GM19372 (cell line): Measurements from ENCODE around the gene RRBP1.
A peak's percentile ranks its signal among the peaks of the same experiment; 100 is the strongest.

ENCODE experiments used
- ATAC-seq: cut with Tn5 transposase; IDR thresholded peaks from one replicate; pipeline ENCODE4 v1.9.1; 2021; ENCODE audit warnings: mild to moderate bottlenecking, low read depth, moderate library complexity; ENCODE audit not compliant: unreplicated experiment

Gene RRBP1, protein sequence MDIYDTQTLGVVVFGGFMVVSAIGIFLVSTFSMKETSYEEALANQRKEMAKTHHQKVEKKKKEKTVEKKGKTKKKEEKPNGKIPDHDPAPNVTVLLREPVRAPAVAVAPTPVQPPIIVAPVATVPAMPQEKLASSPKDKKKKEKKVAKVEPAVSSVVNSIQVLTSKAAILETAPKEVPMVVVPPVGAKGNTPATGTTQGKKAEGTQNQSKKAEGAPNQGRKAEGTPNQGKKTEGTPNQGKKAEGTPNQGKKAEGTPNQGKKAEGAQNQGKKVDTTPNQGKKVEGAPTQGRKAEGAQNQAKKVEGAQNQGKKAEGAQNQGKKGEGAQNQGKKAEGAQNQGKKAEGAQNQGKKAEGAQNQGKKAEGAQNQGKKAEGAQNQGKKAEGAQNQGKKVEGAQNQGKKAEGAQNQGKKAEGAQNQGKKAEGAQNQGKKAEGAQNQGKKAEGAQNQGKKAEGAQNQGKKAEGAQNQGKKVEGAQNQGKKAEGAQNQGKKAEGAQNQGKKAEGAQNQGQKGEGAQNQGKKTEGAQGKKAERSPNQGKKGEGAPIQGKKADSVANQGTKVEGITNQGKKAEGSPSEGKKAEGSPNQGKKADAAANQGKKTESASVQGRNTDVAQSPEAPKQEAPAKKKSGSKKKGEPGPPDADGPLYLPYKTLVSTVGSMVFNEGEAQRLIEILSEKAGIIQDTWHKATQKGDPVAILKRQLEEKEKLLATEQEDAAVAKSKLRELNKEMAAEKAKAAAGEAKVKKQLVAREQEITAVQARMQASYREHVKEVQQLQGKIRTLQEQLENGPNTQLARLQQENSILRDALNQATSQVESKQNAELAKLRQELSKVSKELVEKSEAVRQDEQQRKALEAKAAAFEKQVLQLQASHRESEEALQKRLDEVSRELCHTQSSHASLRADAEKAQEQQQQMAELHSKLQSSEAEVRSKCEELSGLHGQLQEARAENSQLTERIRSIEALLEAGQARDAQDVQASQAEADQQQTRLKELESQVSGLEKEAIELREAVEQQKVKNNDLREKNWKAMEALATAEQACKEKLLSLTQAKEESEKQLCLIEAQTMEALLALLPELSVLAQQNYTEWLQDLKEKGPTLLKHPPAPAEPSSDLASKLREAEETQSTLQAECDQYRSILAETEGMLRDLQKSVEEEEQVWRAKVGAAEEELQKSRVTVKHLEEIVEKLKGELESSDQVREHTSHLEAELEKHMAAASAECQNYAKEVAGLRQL (N-terminal part only)

DNA sequence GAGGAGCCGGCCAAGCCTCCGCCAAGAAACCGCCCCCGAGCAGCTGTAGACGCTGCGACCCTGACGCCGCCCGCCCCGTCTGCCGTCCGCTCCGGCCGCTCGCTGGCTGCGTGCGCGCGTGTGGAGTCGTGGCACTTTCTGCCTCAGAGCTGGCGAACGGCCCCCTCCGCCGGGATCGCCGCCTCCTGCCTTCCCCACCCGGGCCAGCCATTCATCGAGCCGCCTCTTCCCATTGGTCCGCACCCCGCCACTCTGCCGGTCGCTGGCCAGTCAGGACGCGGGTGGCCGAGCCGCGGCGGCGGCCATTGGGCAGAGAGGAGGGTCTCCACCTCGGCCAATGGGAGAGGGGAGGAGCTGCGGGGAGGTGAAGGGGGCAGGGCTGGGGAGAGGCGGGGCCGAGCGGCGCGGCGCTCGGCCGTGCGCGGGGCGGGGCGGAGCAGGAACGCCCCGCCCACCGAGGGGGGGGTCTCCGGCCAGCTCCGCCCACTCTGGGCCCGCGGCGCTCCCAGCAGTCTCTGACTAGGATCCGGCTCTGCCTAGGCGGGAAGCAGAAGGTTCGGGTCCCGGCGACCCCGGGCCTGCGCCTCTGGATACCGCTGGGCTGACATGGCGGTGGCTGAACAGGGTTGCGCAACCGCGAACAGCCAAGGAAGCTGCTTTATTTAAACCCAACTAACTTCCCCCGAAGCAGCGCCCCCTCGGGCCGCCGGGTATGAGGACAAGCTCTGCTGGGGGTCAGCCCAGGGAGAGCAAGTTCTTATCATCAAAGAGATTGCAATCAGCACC is at the start of gene RRBP1:
Gene RRBP1 (minus strand): TSS at position 140 of the 786 bp plus-strand sequence. CDS start 21,735 bp downstream, outside the sequence.
- peak; percentile 83 for ATAC-seq

DNA sequence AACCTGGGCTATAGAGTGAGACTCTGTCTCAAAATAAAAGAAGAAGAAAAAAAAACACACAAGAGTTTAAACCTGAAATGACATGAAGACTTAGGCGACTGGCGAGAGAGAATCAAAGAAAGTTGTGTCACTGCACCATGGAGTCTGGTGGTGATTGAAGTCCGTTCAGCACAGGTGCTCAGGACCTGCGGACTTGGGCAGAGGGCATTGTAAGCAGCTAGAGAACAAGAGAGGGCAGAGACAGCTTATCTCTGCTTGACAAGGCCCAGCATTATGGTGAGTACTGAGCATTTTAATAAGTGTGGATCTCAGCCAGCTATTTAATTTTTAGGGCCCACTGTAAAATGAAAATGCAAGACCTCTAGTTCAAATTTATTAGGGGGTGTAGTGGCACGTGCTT is 49.2 kb upstream of the RRBP1 start:
- ATAC-seq: no peak

DNA sequence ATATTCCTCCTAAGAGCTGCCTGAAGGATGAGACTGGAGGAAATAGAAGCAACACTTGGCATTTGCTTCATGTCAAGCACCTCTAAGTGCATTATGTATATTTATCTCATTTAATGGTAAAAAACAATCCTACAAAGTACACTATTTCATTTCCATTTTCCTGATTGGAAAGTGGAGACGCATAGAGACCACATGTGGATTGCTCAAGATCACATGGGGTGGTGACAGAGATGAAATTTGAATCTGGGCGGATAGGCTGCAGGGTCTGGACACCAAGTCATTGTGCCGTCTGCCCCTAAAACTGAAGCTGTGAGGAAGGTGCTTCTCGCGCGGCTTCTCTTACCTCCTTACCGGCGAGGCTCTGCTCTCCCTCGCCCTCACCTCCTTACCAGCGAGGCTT is 48.0 kb upstream of the RRBP1 start:
- no peak for ATAC-seq

DNA sequence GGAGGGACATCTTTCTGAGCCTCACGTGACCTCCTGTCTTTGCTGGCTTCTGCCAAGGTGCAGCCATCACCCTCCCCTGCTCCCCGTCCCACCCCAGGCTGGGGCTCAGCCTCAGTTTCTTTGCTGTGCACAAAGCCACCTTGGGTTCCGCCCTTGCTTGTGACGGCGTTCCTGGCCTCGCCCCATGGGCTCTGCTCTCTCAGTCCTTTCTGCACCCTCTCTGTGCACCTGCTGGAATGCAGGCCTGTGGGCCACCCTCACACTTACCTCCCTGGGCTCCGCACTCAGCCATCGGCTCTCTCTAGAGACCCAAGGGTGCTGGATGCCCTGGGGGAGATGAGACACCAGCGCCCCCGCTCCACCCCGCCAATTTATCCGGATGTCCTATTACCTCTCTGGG is 46.0 kb upstream of the RRBP1 start:
- no peak for ATAC-seq

DNA sequence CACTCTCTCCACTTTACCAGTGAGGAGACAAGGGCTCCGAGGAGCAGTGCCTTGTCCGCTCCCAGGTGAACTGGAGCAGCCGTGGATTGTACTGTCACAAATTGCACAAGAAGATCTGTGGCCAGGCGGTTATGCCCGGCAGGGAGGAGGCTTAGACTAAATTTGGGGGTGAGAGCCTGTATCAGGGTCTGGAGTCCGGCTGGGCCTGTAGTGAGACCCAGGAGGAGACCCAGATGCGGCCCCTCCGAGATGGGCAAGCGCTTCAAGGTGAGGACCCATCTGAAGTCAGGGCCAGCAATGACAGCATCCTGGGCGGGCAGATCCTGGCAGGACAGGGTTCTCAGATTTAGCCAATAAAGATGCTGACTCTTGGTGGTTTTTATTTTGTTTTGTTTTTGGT is 45.3 kb upstream of the RRBP1 start:
- no peak for ATAC-seq

DNA sequence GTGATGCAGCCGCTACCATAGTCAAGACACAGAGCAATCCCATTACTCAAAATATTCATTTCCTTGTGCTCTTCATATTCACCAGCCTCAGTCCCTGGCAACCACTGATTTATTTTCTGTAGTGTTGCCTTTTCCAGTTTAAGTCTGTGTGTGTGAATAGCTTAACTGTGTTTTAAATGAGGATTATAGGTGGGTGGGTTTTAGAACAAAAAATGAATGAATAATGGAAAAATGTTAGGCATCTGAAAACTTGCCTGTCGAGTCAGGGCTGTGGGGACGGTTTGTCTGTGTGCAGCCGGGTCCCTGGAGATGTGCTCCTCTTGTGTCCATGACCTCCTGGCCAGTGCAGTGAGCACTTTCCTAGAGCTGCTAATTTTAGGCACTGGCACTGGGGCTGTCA is 44.9 kb upstream of the RRBP1 start:
- no peak for ATAC-seq

DNA sequence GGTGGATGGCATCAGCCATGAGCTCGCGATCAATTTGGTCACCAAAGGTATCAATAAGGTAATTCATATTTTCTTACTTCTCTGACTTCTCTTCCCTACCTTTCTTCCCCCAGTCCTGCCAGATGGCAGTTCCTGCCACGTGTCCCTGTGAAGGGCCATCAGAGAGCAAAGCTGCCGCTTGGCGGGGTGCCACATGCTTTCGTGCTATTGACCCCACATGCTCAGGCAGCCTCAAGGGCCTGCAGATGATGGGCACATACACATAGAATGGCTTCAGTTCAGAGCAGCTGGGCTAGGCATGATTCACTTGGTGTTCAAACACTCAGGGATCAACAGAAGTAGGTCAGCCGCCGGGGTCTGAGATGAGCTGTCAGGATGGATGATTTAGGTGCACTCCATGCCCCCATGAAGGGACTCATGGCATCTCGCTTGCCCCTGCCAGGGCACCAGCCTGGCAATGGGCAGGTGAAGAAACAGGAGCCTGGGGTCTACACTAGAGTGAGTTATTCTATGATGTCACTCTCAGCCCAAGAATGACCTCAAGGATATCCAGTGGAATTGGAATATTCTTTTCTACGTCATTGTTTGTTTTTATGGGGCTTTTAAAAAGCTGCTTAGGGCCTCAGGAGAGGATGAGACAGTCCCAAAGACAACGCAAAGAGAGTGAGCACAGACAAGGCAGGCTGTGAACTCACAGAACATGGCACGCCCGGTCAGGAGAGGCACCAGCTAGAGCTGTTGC is 43.2 kb upstream of the RRBP1 start:
- ATAC-seq: no peak

DNA sequence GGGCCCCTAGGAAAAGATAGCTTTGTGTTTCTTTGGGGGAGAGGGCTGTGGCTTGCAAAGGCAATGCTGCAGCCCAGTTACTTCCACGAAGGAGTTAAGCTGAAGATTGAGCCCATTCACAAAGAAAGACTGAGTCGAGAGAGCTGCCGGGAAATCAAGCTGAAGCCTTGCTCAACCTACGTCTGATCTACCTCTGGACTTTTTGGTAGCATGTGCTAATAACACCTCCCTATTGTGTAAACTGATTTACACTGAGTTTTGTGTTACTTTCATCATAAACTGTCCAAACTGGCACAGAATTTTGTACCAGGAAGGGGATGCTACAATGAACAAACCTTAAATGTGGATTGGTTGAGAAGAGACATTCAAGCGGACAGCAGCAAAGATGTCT is 41.3 kb upstream of the RRBP1 start:
- no peak for ATAC-seq

DNA sequence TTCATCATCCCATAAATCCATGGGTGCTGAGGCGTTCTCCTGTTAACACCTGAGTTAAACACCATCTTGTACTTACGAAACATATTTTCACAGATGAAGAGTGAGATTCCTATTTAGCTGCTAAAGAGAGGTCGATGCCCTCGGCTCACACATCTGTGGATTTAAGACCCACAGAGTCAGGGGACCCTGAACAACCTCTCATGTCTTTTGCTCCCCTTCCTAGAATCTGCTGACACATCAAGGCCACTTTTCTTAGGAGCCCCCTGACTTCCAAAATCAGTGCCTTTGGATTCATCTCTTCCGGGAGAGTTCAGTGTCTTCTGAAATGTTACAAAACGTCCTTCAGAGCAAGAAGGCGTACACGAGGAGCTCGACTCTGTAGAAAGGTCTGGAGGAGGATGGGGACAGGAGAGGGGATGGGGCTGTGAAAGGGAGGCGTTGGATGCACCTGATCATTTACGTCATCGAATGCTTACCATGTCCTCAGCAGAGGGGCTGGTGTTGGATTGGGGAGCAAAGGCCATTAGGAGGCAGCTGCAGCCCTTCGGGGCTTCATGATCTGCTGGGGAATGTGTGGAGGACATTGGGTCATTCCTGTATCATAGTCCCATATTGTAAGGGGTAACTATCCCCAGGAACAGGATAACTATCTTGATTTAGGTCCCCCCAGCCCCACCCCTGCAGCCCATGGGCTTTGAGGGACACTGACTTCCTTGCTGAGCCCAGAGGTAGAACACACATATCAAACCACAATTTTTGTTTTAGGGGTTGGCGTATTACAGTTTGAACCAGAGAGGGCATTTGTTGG is 40.7 kb upstream of the RRBP1 start:
- ATAC-seq: no peak

DNA sequence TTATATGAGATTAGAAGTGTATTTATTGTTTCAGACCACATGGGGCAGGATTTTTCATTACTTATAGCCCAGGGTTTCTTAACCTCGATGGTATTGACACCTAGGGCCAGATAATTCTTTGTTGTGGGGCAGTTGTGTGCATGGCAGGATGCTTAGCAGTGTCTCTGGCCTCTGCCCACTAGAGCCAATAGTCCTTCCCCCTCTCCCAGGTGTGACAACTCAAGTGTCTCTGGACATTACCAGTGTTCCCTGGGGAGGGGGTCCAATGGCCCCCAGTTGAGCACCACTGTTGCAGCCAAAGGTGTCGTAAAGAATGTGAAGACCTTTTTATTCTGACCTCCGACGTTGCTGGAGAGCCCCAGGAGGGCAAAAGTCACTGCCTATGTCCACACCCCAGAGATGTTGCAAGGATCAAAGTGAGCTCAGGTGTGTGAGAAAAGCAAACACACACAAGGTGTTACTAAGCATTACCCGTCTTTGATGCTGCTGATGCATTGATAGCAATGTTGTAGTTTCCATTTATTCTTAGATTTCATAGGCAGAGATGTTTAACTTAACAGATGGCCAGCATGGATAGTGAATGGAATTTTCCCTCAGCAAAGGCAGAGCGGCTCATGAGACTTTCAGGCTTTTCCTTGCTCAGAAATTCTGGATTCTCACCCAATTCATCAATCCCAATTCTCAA is 39.9 kb upstream of the RRBP1 start:
- ATAC-seq: no peak

DNA sequence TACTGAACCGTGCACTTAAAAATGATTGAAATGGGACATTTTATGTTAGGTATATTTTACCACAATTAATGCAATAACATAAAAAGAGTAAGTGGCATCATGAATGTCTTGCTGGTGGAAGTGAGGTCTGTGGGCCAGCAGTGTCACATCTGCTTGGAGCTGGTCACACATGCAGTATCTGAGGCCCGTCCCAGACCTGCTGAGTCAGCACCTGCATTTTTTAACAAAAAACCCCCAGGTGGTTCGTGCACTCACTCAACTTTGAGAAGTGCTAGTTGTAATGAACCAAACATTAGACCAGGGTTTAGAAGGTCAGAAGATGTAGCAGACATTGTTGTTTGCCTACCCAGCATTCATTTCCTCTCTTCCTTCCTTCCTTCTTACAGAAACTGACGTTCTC is 38.7 kb upstream of the RRBP1 start:
- no peak for ATAC-seq

DNA sequence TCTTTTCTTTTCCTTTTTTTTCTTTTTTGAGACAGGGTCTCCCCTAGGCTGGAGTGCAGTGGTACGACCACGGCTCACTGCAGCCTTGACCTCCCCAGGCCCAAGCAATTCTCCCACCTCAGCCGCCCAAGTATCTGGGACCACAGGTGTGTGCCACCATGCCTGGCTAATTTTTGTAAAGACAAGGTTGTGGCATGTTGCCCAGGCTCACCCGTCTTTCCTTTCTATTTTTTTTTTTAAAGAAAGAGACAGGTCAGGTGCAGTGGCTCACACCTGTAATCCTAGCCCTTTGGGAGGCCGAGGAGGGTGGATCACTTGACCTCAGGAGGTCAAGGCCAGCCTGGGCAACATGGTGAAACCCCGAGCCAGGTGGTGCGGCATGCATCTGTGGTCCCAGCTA is 34.3 kb upstream of the RRBP1 start:
- no peak for ATAC-seq

DNA sequence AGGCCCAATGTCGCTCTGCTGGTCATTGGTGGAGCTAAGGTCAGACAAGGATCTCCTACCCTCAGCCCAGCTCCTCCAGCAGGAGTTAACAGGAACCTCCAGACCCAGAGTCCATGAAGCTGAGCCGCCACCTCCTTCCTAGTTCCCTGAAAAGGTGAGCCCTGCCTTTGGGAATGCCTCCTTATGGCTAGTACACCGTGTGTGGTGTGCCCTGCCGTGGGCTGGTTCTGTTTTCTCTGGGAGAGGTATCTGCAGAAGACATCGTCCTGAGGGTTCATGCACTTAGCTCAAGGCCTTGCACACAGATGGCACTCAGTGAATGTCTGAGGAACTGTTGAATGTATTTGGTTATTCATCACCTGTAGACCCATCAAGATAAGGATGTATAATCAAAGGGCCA is 33.0 kb upstream of the RRBP1 start:
- ATAC-seq: no peak

DNA sequence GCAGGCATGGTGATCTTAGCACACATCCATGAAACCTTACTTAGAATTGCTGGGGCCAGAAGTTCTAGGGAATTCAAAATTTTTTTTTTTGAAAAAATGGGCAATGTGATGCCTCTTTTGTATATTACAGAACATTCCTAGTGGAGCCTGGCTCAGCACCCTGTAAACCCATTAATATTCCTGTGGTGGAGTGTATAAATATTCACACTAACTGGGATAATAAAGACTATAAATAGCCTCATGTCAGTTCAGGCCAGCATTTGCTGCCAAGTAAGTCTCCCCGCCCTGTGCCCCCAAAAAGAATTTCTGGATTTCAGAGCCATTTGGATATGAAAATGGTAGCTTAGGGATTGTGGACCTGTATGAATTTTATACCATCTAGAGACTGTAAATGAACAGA is 32.6 kb upstream of the RRBP1 start:
- no peak for ATAC-seq

DNA sequence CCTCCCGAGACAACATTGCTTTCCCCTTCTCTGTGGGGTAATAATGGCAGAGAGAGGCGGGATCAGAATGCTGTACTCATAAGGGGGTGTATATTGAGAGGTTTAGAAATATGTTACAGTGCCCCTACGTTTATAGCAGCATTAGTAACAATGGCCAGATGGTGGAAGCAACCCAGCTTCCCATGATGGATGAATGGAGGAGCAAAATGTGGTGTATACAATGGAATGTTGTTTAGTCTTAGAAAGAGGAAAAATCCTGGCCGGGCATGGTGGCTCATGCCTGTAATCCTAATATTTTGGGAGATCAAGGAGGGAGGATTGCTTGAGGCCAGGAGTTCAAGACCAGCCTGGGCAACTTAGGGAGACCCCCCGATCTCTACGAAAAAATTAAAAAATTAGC is 30.7 kb upstream of the RRBP1 start:
- no peak for ATAC-seq

DNA sequence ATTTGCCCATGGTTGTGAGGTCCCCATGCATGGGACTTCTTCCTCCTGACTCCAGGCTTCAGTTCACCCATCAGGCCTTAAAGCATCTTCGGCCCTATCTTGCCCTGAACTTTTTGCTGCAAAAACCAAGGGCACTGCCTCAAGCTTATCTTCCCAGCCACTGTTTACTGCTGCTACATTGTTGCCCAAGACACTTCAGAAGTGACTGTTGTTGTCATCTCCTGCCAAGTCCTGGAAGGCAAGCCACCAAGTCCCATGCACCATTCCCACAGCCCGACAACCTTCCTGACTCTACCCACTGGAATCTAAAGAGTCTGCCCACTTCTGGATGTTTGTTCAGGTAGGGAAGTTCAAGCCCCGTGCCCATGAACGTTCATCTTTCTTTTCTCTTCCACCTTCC is 30.2 kb upstream of the RRBP1 start:
- ATAC-seq: no peak

DNA sequence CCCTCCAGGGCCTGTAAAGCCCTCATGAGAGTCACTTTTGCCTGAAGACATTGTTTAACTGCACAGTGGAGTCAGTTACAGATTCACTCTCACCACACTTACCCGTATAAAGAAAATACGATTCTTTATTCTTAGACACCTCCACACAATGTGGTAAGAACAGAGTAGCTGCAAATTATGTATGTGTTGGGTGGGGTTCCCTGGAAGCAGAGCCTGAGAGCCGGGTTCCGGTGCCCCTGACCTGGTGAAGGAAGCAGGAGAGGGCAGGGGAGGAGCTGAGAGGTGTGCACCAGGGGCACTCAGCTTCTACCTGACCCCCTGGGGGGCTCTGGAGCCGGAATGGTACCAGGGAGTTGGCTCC is 29.2 kb upstream of the RRBP1 start:
- no peak for ATAC-seq
